ENCODE measurements around the gene VAMP5.
"Not testable (repeated sequence)": the region's sequence is repeated elsewhere in the genome, so short reads cannot be mapped to it uniquely, and the experiment has no call there.

The VAMP5 gene, protein sequence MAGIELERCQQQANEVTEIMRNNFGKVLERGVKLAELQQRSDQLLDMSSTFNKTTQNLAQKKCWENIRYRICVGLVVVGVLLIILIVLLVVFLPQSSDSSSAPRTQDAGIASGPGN
- total RNA-seq: 5.8 reads per million, percentile 22 among the genes with 10 or more reads in this experiment

DNA sequence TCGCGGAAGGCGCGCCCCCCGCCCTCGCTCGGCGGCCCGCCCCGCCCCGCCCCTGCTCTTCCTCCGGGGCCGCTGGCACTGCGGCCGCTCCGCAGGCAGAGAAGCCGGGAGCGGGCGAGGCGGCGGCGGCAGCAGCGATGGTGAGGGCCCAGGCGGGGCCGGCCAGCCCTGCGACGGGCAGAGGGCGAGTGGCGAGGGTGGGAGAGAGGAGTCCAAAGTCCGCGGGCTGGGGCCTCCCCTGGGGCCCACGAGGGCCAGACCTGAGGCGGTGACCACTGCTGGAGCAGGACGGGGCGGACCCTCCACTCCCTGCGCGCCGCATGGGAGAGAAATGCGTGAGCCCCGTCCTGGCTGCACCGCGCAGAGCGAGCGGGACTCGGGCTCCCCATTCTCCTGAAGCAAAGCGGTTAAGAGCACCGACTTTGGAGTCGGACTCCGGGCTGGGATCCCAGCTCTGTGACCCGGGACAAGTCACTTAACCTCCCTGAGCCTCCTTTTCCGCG, at the start of gene VAMP5:
TSS of gene VAMP5 (plus strand) at position 78 of the 503 bp plus-strand sequence. CDS start at position 138, 60 bp downstream.
- peak; percentile 19 for DNase-seq

- no peak for DNase-seq
Measured at GRCh38 chr2:85534881-85535280, 49.4 kb upstream of the VAMP5 start.

DNA sequence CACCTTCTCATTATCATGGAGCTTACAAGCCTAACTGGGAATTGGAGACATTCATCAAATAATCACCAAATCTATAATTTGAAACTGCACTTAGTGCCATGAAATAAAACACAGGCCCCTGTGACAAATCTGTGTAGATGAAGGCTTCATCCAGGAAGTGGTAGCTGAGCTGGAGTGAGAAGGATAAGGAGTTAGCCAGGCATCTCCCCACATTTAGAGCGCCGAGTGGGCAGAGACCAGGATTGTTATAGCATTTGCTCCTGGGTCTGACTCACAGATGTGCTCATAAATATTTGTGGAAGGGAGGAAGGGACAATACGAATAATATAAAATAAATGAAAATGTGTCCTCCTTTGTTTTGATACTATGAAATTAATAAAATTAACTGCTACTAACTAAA, 47.8 kb upstream of the VAMP5 start:
- DNase-seq: no peak

DNA sequence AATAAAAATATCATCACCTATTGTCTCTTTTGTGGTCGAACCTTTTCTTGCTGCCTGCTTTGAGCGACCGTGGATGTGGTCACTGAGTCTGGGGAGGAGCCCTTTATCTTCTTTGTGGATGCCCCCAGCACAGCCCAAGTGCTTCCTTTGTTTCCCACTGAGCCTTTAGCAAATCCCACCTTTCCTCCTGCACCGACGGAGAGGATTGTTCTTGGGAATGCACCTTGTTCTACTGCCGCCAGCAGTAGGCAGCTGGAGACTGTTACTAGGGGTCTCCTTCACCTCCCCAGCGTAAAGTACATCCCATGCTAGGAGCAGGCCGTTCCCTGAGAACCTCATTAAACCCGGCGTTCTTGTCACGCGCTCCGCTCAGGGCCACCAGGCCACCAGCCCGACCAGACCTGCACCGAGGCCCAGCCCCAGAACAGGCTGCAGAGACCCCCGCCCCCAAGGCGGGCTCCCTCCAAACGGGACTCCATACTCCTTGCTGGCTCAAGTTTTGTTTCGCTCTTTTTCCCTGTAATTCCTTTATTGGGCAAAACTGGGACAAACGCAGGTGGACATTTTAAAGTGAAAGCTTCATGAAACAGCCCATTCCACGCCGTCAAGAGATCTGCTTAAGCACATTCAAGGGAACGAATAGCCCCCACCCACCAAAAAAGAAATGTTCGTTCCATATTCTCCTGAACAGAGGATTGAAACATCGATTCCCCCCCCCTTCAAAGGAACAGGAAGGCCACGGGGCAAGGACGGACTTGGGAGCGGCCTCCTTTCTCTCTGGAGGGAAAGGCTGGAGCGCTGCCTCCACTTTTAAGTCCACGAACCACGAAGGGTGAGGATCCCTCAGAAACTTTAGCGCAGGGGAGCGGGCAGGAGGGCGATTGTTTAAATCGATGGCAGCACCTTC, 46.4 kb upstream of the VAMP5 start:
- no peak for DNase-seq

DNA sequence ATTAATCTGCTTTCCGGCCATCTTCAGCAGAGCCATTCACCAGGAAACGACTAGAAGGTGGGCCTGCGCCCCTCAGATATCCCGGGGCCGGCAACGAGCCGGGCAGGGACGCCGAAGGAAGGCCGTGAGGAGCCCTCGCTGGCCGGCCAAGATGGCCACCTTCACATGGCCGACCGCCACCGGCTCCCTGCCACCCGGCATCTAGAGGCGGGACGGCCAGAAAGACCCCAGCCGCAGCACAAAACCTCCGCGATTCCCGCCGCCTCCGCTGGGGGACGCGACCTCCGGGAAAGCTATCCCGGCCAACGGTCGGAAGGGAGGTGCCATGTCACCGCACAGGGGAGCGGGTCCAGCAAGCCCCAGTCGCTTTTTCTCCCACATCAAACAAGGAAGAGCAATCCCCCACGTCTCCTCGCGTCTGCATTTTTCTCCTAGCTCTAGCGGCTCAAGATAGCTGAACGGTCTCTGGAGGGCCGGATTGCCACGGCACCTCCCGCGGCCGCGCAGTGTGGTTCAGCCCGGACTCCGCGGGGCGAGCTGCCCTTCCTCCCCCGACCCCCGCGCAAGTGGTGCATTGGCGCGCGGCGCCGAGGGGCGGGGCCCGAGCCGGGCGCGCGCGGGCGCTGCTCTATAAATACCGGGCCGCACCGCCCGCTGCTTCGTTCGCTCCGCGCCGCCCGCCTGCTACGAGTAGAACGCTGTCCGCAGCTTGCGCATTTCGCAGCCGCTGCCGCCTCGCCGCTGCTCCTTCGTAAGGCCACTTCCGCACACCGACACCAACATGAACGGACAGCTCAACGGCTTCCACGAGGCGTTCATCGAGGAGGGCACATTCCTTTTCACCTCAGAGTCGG, 45.5 kb upstream of the VAMP5 start, which contains the start of gene MAT2A:
TSS of gene MAT2A (plus strand) at position 662 of the 854 bp plus-strand sequence. CDS start at position 782, 120 bp downstream.
- DNase-seq: peak; percentile 78

DNA sequence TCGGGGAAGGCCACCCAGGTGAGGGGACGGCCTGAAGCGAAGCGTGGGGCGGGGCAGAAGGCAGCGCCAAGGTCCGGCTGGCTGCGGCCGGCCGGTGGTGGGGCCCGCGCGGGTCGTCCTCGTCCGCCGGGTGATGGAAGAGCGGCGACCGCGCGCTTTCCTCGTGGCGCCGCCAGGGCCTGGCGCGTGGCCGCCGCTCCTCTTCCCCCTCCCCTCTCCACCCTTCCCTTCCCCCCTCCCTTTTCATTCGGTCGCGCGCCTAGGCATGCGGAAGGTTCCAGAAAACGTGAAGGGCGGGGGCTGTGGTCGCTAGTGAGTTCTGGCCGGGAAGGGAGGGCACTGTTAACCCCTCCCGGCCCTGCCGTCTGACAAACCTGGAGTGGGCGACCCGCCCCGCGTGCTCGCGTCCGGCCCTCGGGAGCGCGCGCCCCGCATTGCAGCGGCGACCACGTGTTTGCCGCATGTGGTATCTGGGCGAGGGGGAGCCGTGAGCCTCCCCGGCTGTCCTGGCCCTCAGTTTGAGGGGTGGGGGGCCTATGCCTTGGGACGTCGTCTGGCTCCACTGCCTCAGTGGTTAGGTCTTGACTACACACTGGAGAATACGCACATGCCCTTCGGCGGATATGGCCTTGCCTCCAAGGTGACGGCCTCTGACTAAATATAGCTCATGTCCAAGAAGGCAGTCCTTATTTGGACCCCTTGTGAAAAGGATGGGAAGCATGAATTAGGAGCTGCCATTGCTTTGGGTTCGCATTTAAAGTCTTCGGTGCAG, 44.7 kb upstream of the VAMP5 start:
- peak; percentile 56 for DNase-seq

DNA sequence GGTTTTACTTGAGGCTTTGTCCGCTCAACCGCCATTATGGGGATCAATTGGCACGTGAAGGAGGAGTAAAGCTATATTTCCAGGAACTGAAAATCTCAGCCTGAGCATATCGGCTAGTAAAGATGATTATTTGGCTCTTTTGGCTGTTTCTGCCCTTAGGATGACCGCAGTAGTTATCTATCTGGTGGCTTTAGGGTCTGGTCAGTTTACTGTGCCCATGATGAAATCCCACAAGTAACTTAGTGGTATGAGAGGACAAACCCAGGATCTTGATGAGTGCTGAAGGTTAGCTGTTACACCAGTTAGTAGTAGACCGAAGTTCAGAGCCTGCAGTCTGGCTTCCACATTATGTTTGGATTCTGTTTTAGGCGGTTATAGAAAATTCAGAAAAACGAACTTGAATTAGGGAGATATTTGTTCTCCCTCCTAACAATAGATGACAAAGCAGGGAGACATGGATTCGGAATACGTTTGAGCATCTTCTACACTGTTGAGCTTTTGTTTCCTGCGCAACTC, 44.0 kb upstream of the VAMP5 start:
- no peak for DNase-seq

DNA sequence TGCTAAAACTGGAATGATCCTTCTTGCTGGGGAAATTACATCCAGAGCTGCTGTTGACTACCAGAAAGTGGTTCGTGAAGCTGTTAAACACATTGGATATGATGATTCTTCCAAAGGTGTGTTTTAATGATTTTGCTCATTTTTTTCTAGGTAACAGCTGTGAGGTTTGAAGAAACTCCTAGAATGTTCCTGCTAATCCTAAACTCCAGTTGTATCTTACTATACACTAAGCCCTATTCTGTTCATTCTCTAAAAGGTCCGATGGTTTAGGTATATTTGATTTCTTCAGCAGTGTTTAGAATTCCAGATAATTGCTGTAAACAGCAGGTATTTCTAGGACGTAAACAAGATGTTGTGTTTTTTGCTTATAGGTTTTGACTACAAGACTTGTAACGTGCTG, 43.0 kb upstream of the VAMP5 start:
- no peak for DNase-seq

DNA sequence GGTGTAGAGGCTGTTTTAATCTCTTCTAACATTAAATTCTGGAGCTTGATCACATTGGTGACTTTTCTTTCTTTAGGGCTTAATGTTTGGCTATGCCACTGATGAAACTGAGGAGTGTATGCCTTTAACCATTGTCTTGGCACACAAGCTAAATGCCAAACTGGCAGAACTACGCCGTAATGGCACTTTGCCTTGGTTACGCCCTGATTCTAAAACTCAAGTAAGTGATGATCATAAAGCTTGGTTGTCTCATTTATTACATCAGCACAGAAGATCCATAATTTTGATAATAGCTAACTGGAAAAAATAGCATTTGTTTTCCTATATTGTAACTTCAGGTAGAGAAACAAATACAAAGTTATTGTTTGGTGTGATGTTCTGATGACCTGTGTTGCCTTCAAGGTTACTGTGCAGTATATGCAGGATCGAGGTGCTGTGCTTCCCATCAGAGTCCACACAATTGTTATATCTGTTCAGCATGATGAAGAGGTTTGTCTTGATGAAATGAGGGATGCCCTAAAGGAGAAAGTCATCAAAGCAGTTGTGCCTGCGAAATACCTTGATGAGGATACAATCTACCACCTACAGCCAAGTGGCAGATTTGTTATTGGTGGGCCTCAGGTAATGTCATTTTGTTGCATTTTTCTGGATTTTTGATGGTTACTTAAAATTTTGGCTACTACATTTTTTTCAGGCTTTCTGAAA, 42.3 kb upstream of the VAMP5 start:
- DNase-seq: no peak

GRCh38 chr2:85542777-85543176, 41.5 kb upstream of the VAMP5 start:
- DNase-seq: no peak

GRCh38 chr2:85544254-85544691, 40.0 kb upstream of the VAMP5 start:
- not testable (repeated sequence) for DNase-seq

DNA sequence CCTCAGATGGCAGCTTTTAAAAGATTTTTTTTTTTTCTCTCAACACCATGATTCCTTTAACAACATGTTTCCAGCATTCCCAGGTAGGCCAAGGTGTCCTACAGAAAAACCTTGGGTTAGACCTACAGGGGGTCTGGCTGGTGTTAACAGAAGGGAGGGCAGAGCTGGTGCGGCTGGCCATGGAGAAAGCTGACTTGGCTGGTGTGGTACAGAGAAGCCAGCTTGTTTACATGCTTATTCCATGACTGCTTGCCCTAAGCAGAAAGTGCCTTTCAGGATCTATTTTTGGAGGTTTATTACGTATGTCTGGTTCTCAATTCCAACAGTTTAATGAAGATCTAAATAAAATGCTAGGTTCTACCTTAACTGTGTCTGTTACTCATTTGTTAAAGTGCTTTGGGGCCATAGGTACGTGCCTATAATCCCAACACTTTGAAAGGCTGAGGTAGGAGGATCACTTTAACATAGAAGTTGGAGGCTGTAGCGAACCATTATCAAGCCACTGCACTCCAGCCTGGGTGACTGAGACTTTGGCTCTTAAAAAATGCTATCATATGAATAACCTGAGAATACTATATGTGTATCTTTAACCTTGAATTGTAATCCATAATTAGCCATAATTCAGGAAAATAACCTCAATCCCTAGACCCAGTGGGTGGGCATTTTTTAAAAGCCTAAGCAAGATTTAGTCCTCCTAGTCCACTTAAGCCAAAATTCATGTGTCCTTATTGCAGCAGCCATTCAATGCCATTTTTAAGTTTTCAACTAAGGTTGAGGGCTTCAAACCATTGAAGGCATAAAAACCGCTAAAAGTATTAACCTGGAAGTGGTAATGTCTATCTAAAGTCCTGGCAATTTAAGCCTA, 39.1 kb upstream of the VAMP5 start:
- DNase-seq: not testable (repeated sequence)

DNA sequence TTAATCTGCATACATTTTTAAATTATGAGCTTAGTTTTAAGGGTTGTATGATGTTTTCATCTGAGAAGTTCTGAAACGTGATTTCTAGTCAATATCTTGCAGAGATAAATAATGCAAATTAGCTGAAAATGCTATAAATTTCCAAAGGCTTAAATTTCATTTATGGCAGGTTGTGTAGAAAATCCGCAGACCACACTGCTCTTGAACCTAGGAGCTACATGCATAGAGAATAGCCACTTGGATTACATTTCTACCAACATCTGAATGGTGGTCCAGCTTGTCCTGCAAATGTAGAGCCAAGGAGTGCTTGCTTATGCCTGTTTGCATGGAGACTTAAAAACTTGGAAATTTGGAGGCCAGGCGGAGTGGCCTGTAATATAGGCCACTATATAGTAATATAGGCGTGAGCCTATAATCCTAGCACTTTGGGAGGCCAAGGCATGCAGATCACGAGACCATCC, 38.4 kb upstream of the VAMP5 start:
- DNase-seq: no peak

- no peak for DNase-seq
Measured at GRCh38 chr2:85547089-85547858, 37.0 kb upstream of the VAMP5 start.

- DNase-seq: no peak
Measured at GRCh38 chr2:85547859-85548607, 36.2 kb upstream of the VAMP5 start.

DNA sequence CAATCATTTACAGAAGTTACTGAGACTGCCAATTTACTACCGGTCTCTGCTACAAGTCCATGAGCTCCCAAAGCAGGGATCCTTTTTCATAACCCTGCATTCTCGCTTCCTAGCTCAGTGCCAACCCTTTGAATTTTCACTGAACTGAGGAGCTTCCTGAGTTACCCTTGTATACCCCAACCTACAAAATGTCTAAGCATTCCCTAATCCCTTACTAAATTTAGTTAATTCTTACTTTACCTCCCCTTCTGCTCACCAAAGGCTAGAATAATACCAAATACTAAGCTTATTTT, 35.7 kb upstream of the VAMP5 start:
- DNase-seq: no peak

GRCh38 chr2:85549095-85549494, 35.1 kb upstream of the VAMP5 start:
- DNase-seq: no peak

DNA sequence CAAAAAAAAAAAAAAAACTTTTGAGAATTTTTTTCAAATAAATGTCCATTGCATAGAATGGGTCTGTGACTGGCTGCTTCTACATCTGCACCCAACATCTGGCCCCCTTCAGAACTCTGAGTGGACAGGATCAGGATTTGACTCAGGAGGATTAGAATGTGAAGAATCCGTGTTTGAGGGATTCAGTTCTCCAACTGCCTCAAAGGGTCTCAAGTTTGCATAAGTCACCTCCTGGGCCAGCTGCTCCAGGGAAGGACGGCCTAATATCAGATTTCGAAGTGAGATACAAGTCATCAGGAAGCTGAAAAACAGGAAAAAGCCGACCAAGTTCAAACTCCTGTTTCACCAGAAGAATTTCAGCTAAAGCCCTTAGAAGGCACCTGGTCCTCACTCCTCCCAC, 34.4 kb upstream of the VAMP5 start:
- DNase-seq: no peak

GRCh38 chr2:85550486-85550885, 33.7 kb upstream of the VAMP5 start:
- no peak for DNase-seq

All from effector CD4-positive, alpha-beta T cell (primary cell).